Measurements from ENCODE around the gene EIF2S2.

EIF2S2 gene

DNA sequence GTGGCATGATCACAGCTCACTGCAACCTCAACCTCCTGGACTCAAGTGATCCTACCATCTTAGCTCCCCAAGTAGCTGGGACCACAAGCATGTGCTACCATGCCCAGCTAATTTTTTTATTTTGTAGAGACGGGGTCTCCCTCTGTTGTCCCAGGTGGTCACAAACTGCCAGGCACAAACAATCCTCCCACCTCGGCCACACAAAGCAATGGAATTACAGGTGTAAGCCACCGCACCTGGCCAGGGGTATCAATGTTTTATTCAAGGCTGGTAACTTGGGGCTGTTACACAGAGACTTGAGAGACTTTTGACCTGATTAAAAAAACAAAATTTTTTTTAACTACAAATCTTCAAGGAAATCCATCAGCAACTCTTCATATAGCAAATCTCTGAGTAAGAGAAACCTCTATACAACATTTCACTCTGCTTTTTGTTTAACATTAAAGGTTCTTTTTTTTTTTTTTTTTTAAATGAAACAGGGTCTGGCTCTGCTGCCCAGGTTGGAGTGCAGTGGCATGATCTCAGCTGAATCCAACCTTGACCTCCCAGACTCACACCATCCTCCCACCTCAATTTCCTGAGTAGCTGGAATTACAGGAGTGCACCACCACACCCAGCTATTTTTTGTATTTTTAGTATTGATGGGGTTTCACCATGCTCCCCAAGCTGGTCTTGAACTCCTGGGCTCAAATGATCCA is 5.9 kb downstream of the EIF2S2 start:
- Histone ChIP-seq H3K9ac (ENCODE audit: low read length in 5 of 5) (no peak overlapping the region), H3K27ac (ENCODE audit: low read depth, low read length) (no peak overlapping the region), H3K4me3 (ENCODE audit: low read depth in 1 of 5, low read length in 5 of 5) (no peak overlapping the region), H3K4me1 (ENCODE audit: control insufficient read depth in 5 of 5, insufficient read depth in 5 of 5, low read length in 5 of 5) (peaks cover 4 to 34% (median 27%) of the 10 kb centered on the region in 5 donors), H3K36me3 (ENCODE audit: control insufficient read depth in 5 of 5, insufficient read depth in 5 of 5, low read length in 5 of 5) (peaks cover 30 to 58% (median 41%) of the 10 kb centered on the region in 5 donors), H3K9me3 (ENCODE audit: control insufficient read depth in 5 of 5, low read length in 5 of 5) (no peaks in the 10 kb centered on the region), H3K27me3 (ENCODE audit: control insufficient read depth in 5 of 5, insufficient read depth in 4 of 5, low read length in 5 of 5) (no peaks in the 10 kb centered on the region)

GRCh38 chr20:34104059-34104458 is 8.0 kb downstream of the EIF2S2 start:
- H3K9ac ChIP-seq (ENCODE audit: low read length in 5 of 5), result no peak overlapping the region
- H3K36me3 ChIP-seq (ENCODE audit: control insufficient read depth in 5 of 5, insufficient read depth in 5 of 5, low read length in 5 of 5), result peaks cover 30 to 68% (median 54%) of the 10 kb centered on the region in 5 donors
- no peak overlapping the region for H3K4me3 ChIP-seq (ENCODE audit: low read depth in 1 of 5, low read length in 5 of 5)
- no peak overlapping the region for H3K27ac ChIP-seq (ENCODE audit: low read depth, low read length)
- no peaks in the 10 kb centered on the region for H3K9me3 ChIP-seq (ENCODE audit: control insufficient read depth in 5 of 5, low read length in 5 of 5)
- no peaks in the 10 kb centered on the region for H3K27me3 ChIP-seq (ENCODE audit: control insufficient read depth in 5 of 5, insufficient read depth in 4 of 5, low read length in 5 of 5)
- H3K4me1 ChIP-seq (ENCODE audit: control insufficient read depth in 5 of 5, insufficient read depth in 5 of 5, low read length in 5 of 5), result peaks cover 0 to 20% (median 14%) of the 10 kb centered on the region in 5 donors

- H3K9ac ChIP-seq (ENCODE audit: low read length in 5 of 5), result no peak overlapping the region
- H3K4me1 ChIP-seq (ENCODE audit: control insufficient read depth in 5 of 5, insufficient read depth in 5 of 5, low read length in 5 of 5), result peaks cover 0 to 6% (median 3%) of the 10 kb centered on the region in 5 donors
- no peaks in the 10 kb centered on the region for H3K27me3 ChIP-seq (ENCODE audit: control insufficient read depth in 5 of 5, insufficient read depth in 4 of 5, low read length in 5 of 5)
- H3K9me3 ChIP-seq (ENCODE audit: control insufficient read depth in 5 of 5, low read length in 5 of 5), result no peaks in the 10 kb centered on the region
- H3K4me3 ChIP-seq (ENCODE audit: low read depth in 1 of 5, low read length in 5 of 5), result no peak overlapping the region
- peaks cover 33 to 78% (median 65%) of the 10 kb centered on the region in 5 donors for H3K36me3 ChIP-seq (ENCODE audit: control insufficient read depth in 5 of 5, insufficient read depth in 5 of 5, low read length in 5 of 5)
- H3K27ac ChIP-seq (ENCODE audit: low read depth, low read length), result peak overlapping the region; percentile 10
Observed at GRCh38 chr20:34102342-34102741, 9.7 kb downstream of the EIF2S2 start.

DNA sequence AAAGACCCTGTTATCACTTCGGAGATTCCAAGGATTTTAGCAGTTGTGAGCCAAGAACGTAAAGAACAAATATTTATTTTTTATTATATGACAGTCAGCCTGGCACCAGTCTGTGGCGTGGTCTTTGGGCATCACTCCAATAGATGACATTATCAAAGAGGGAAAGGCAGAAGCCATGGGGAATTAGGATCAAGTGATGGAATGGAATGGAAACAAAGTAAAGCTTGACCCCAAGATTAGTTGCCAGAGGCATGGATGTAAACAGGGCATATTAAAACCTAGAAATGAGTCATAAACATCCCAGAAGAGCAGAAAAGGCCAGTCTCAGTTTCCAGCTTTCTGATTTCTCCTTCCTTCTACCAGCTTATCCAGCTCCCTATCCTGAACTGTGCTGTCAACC is 11.5 kb downstream of the EIF2S2 start:
- Histone ChIP-seq H3K9ac (ENCODE audit: low read length in 5 of 5) (no peak overlapping the region), H3K36me3 (ENCODE audit: control insufficient read depth in 5 of 5, insufficient read depth in 5 of 5, low read length in 5 of 5) (peaks cover 45 to 94% (median 82%) of the 10 kb centered on the region in 5 donors), H3K4me1 (ENCODE audit: control insufficient read depth in 5 of 5, insufficient read depth in 5 of 5, low read length in 5 of 5) (peaks cover 0 to 2% (median 0%) of the 10 kb centered on the region in 5 donors), H3K9me3 (ENCODE audit: control insufficient read depth in 5 of 5, low read length in 5 of 5) (no peaks in the 10 kb centered on the region), H3K27me3 (ENCODE audit: control insufficient read depth in 5 of 5, insufficient read depth in 4 of 5, low read length in 5 of 5) (no peaks in the 10 kb centered on the region), H3K27ac (ENCODE audit: low read depth, low read length) (no peak overlapping the region), H3K4me3 (ENCODE audit: low read depth in 1 of 5, low read length in 5 of 5) (no peak overlapping the region)

DNA sequence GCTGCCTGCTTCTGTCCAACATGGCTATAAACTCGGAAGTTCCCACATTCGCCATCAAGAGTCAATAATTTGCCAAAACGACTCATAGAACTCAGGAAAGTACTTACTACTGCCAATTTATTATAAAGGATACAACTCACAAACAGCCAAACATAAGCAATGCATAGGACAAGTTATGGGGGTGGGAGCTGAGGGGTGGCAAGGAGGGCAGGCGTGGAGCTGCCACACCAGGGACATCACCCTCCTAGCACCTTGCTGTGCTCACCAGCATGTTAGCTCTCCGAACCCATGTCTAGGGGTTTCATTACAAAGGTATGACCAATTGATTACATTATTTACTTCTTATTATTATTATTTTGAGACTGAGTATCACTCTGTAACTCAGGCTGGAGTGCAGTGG is 12.4 kb downstream of the EIF2S2 start:
- Histone ChIP-seq H3K4me1 (ENCODE audit: control insufficient read depth in 5 of 5, insufficient read depth in 5 of 5, low read length in 5 of 5) (peaks cover 0 to 2% (median 0%) of the 10 kb centered on the region in 5 donors), H3K9ac (ENCODE audit: low read length in 5 of 5) (no peak overlapping the region), H3K36me3 (ENCODE audit: control insufficient read depth in 5 of 5, insufficient read depth in 5 of 5, low read length in 5 of 5) (peaks cover 42 to 96% (median 83%) of the 10 kb centered on the region in 5 donors), H3K27me3 (ENCODE audit: control insufficient read depth in 5 of 5, insufficient read depth in 4 of 5, low read length in 5 of 5) (no peaks in the 10 kb centered on the region), H3K27ac (ENCODE audit: low read depth, low read length) (no peak overlapping the region), H3K4me3 (ENCODE audit: low read depth in 1 of 5, low read length in 5 of 5) (no peak overlapping the region), H3K9me3 (ENCODE audit: control insufficient read depth in 5 of 5, low read length in 5 of 5) (no peaks in the 10 kb centered on the region)

- H3K36me3 ChIP-seq (ENCODE audit: control insufficient read depth in 5 of 5, insufficient read depth in 5 of 5, low read length in 5 of 5), result peaks cover 43 to 94% (median 81%) of the 10 kb centered on the region in 5 donors
Observed at GRCh38 chr20:34098570-34098969, 13.5 kb downstream of the EIF2S2 start.

DNA sequence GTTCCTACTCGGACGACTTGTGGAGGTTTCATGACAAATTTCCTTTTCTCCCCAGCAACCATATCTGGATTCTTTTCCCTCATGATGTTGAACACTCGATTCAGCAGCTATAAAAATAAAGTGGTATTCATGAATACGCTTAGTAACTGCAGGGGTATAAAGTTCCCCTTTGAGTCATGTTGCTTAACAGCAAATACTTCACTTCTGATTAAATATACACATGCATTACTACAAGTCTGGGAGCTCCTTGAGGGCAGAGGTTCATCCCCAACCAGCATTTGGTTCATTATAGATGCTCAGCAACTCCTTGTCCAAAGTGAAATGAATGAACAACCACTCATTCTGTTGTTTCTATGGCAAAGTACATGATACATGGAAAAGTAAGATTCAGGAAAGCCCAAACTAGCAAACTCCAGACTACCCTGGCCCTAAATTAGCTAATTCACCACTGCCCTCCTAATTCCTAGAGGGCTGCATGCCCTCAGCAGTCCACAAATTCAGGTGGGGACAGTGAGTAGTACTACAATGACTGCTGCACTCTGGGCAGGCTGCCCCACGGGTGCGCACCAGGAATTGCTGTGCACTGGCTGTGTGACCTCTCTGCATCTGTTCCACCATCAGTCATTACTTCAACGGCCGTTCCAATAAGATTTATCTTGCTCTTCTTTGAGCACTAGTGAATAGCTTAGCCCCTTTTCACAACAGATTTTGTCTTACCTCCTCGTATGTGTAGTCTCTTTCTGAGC is 15.2 kb downstream of the EIF2S2 start:
- Histone ChIP-seq H3K9ac (ENCODE audit: low read length in 5 of 5) (no peak overlapping the region), H3K27ac (ENCODE audit: low read depth, low read length) (no peak overlapping the region), H3K36me3 (ENCODE audit: control insufficient read depth in 5 of 5, insufficient read depth in 5 of 5, low read length in 5 of 5) (peaks cover 40 to 94% (median 82%) of the 10 kb centered on the region in 5 donors), H3K4me1 (ENCODE audit: control insufficient read depth in 5 of 5, insufficient read depth in 5 of 5, low read length in 5 of 5) (no peaks in the 10 kb centered on the region), H3K27me3 (ENCODE audit: control insufficient read depth in 5 of 5, insufficient read depth in 4 of 5, low read length in 5 of 5) (no peaks in the 10 kb centered on the region), H3K4me3 (ENCODE audit: low read depth in 1 of 5, low read length in 5 of 5) (no peak overlapping the region), H3K9me3 (ENCODE audit: control insufficient read depth in 5 of 5, low read length in 5 of 5) (no peaks in the 10 kb centered on the region)

More at GRCh38 chr20:34098570-34098969, 13.5 kb downstream of the EIF2S2 start:
- H3K4me1 ChIP-seq (ENCODE audit: control insufficient read depth in 5 of 5, insufficient read depth in 5 of 5, low read length in 5 of 5), result no peaks in the 10 kb centered on the region
- H3K9me3 ChIP-seq (ENCODE audit: control insufficient read depth in 5 of 5, low read length in 5 of 5), result no peaks in the 10 kb centered on the region
- H3K4me3 ChIP-seq (ENCODE audit: low read depth in 1 of 5, low read length in 5 of 5), result no peak overlapping the region
- H3K27ac ChIP-seq (ENCODE audit: low read depth, low read length), result no peak overlapping the region
- no peak overlapping the region for H3K9ac ChIP-seq (ENCODE audit: low read length in 5 of 5)
- no peaks in the 10 kb centered on the region for H3K27me3 ChIP-seq (ENCODE audit: control insufficient read depth in 5 of 5, insufficient read depth in 4 of 5, low read length in 5 of 5)

DNA sequence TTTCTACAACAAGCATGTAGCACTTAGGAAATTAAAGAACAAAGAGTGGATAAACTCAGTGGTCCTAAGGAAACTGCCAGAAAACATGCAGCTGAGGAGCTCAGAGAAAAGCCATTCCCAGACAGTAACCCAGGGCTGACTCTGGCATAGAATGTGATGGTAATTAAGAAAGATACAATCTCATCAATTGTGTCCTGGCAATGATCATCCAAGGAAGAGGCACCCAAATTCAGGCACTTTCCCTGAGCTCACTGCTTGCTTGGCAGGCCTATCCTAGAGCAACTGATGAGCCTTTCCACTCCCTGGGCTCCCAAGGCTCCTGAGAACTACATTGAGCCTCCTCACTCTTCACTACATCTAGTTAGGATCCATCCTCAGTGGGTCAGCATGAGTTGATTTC is 16.2 kb downstream of the EIF2S2 start:
- H3K36me3 ChIP-seq (ENCODE audit: control insufficient read depth in 5 of 5, insufficient read depth in 5 of 5, low read length in 5 of 5), result peaks cover 45 to 92% (median 79%) of the 10 kb centered on the region in 5 donors

DNA sequence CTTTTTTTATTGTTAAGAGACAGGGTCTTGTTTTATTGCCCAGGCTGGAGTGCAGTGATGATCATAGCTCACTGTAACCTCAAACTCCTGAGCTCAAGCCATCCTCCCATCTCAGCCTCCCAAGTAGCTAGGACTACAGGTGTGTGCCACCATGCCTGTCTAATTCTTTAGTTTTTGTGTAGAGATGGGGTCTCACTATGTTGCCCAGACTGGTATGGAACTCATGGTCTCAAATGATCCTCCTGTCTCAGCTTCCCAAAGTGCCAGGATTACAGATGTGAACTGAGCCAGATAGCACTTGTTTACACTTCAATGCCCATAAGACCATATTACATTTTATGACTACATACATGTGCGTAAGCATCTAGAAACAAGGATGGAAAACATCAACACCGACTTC is 18.1 kb downstream of the EIF2S2 start:
- Histone ChIP-seq H3K36me3 (ENCODE audit: control insufficient read depth in 5 of 5, insufficient read depth in 5 of 5, low read length in 5 of 5) (peaks cover 50 to 92% (median 86%) of the 10 kb centered on the region in 5 donors), H3K4me1 (ENCODE audit: control insufficient read depth in 5 of 5, insufficient read depth in 5 of 5, low read length in 5 of 5) (no peaks in the 10 kb centered on the region), H3K27me3 (ENCODE audit: control insufficient read depth in 5 of 5, insufficient read depth in 4 of 5, low read length in 5 of 5) (no peaks in the 10 kb centered on the region), H3K9ac (ENCODE audit: low read length in 5 of 5) (no peak overlapping the region), H3K4me3 (ENCODE audit: low read depth in 1 of 5, low read length in 5 of 5) (no peak overlapping the region), H3K27ac (ENCODE audit: low read depth, low read length) (no peak overlapping the region), H3K9me3 (ENCODE audit: control insufficient read depth in 5 of 5, low read length in 5 of 5) (no peaks in the 10 kb centered on the region)

More for the DNA sequence above, 16.2 kb downstream of the EIF2S2 start:
- no peak overlapping the region for H3K27ac ChIP-seq (ENCODE audit: low read depth, low read length)
- H3K4me3 ChIP-seq (ENCODE audit: low read depth in 1 of 5, low read length in 5 of 5), result no peak overlapping the region
- no peaks in the 10 kb centered on the region for H3K4me1 ChIP-seq (ENCODE audit: control insufficient read depth in 5 of 5, insufficient read depth in 5 of 5, low read length in 5 of 5)
- H3K9me3 ChIP-seq (ENCODE audit: control insufficient read depth in 5 of 5, low read length in 5 of 5), result no peaks in the 10 kb centered on the region
- no peaks in the 10 kb centered on the region for H3K27me3 ChIP-seq (ENCODE audit: control insufficient read depth in 5 of 5, insufficient read depth in 4 of 5, low read length in 5 of 5)
- H3K9ac ChIP-seq (ENCODE audit: low read length in 5 of 5), result no peak overlapping the region

GRCh38 chr20:34091637-34092200 is 20.3 kb downstream of the EIF2S2 start:
- Histone ChIP-seq H3K4me1 (ENCODE audit: control insufficient read depth in 5 of 5, insufficient read depth in 5 of 5, low read length in 5 of 5) (no peaks in the 10 kb centered on the region), H3K9ac (ENCODE audit: low read length in 5 of 5) (no peak overlapping the region), H3K9me3 (ENCODE audit: control insufficient read depth in 5 of 5, low read length in 5 of 5) (no peaks in the 10 kb centered on the region), H3K36me3 (ENCODE audit: control insufficient read depth in 5 of 5, insufficient read depth in 5 of 5, low read length in 5 of 5) (peaks cover 48 to 89% (median 81%) of the 10 kb centered on the region in 5 donors), H3K4me3 (ENCODE audit: low read depth in 1 of 5, low read length in 5 of 5) (no peak overlapping the region), H3K27ac (ENCODE audit: low read depth, low read length) (no peak overlapping the region), H3K27me3 (ENCODE audit: control insufficient read depth in 5 of 5, insufficient read depth in 4 of 5, low read length in 5 of 5) (no peaks in the 10 kb centered on the region)

Data from subcutaneous abdominal adipose tissue (tissue), 5 donors.